GM18502 (cell line): ENCODE data around the gene BRCC3.

Source experiments
- ATAC-seq: cut with Tn5 transposase; IDR thresholded peaks from one replicate; pipeline ENCODE4 v1.9.1; 2021; ENCODE audit warnings: mild to moderate bottlenecking; ENCODE audit not compliant: unreplicated experiment, poor library complexity

The BRCC3 gene

GRCh38 chrX:155070975-155071693, at the start of gene BRCC3, which contains the start of the genes CMC4 and MTCP1:
Gene BRCC3 (plus strand): TSS chrX:155071508. CDS start chrX:155071528, 20 bp downstream.
Gene CMC4 (minus strand): TSS chrX:155071136. CDS start chrX:155064023, 7,113 bp downstream.
Gene MTCP1 (minus strand): TSS chrX:155071136. CDS start chrX:155066010, 5,126 bp downstream.
- peak; percentile 88 for ATAC-seq

GRCh38 chrX:155022585-155022984, 48.7 kb upstream of the BRCC3 start, which contains the start of gene F8:
Gene F8 (minus strand): TSS chrX:155022723. CDS start chrX:155022552, 171 bp downstream.
- ATAC-seq, result no peak

- ATAC-seq, result no peak
These were observed 47.1 kb upstream of the BRCC3 start for GRCh38 chrX:155023907-155024833.

GRCh38 chrX:155026420-155026726, 44.9 kb upstream of the BRCC3 start:
- no peak for ATAC-seq

GRCh38 chrX:155026727-155027508, 44.4 kb upstream of the BRCC3 start, which contains the start of gene FUNDC2:
Gene FUNDC2 (plus strand): TSS chrX:155026844. CDS start chrX:155026939, 95 bp downstream.
- peak; percentile 89 for ATAC-seq

- no peak for ATAC-seq
These were observed 43.7 kb upstream of the BRCC3 start for GRCh38 chrX:155027509-155028066.

GRCh38 chrX:155028129-155028528, 43.2 kb upstream of the BRCC3 start:
- ATAC-seq, result no peak

GRCh38 chrX:155028877-155029291, 42.4 kb upstream of the BRCC3 start:
- no peak for ATAC-seq

- no peak for ATAC-seq
These were observed 39.7 kb upstream of the BRCC3 start for GRCh38 chrX:155031657-155032056.

GRCh38 chrX:155035688-155036087, 35.6 kb upstream of the BRCC3 start:
- ATAC-seq, result no peak

GRCh38 chrX:155046129-155046810, 25.0 kb upstream of the BRCC3 start:
- no peak for ATAC-seq

GRCh38 chrX:155046811-155047528, 24.3 kb upstream of the BRCC3 start:
- ATAC-seq, result no peak

- ATAC-seq, result peak; percentile 55
These were observed 22.2 kb upstream of the BRCC3 start for GRCh38 chrX:155048977-155049619.

GRCh38 chrX:155052738-155053498, 18.4 kb upstream of the BRCC3 start:
- no peak for ATAC-seq

GRCh38 chrX:155053656-155054055, 17.7 kb upstream of the BRCC3 start:
- ATAC-seq, result no peak

- ATAC-seq, result no peak
These were observed 17.1 kb upstream of the BRCC3 start for GRCh38 chrX:155054255-155054654.

GRCh38 chrX:155055494-155055893, 15.8 kb upstream of the BRCC3 start:
- no peak for ATAC-seq

GRCh38 chrX:155056471-155056870, 14.8 kb upstream of the BRCC3 start:
- ATAC-seq, result no peak
